Tibial nerve (tissue), 4 donors: ENCODE results near the gene GABRA4. TPM values are rescaled to one million over a fixed set of nuclear protein-coding genes. Genes with fewer than 3 reads are reported as not detected.

Source experiments
- DNase-seq, 2 donors: peaks; one replicate each; pipeline ENCODE4 v3.0.0-alpha.2; 2019; ENCODE audit warnings: low spot score in 2 of 2
- H3K27ac ChIP-seq, 4 donors: fragments of 200-600 bp; sonication (generic) in 3 of 4; one replicate each; pipeline ENCODE4 v1.5.1; 2017 to 2019; ENCODE audit warnings: mild to moderate bottlenecking in 1 of 4
- H3K27me3 ChIP-seq, 2 donors: fragments of 200-600 bp; sonication (generic) in 1 of 2; one replicate each; pipeline versions ENCODE4 v1.5.1 to v1.6.0; 2017 to 2019
- H3K36me3 ChIP-seq, 3 donors: fragments of 200-600 bp; sonication (generic); one replicate each; pipeline ENCODE4 v1.5.1; 2018 to 2019
- H3K4me1 ChIP-seq, 4 donors: fragments of 200-600 bp; sonication (generic) in 3 of 4; one replicate each; pipeline ENCODE4 v1.5.1; 2017 to 2019
- H3K4me3 ChIP-seq, 4 donors: fragments of 200-600 bp; sonication (generic) in 3 of 4; one replicate each; pipeline ENCODE4 v1.5.1; 2017 to 2019; ENCODE audit warnings: mild to moderate bottlenecking in 1 of 4, moderate library complexity in 1 of 4
- H3K9me3 ChIP-seq, 4 donors: fragments of 200-600 bp; sonication (generic) in 3 of 4; one replicate each; pipeline ENCODE4 v1.5.1; 2017 to 2019
- EP300 ChIP-seq, 2 donors: sonication (generic); formaldehyde crosslinking; IDR thresholded peaks; one replicate each; pipeline ENCODE4 v1.6.1; 2017; ENCODE audit warnings: antibody characterized with exemption in 2 of 2, mild to moderate bottlenecking in 1 of 2
- POLR2A ChIP-seq, 2 donors: fragments of 450-650 bp; IDR thresholded peaks; one replicate each; pipeline ENCODE4 v1.6.1; 2017; ENCODE audit warnings: antibody characterized with exemption in 2 of 2, mild to moderate bottlenecking in 2 of 2, moderate library complexity in 2 of 2
- WGBS, 2 donors: methylation state at CpG; one replicate each; pipeline ENCODE4 v1.1.5; 2018; 5-methylcytosine and 5-hydroxymethylcytosine counted together
- total RNA-seq, 4 donors: library from RNA; depleted of rRNA; stranded (reverse); fragments of >200 nt; gene quantifications; one replicate each; pipeline ENCODE4 v1.1.0, GENCODE V29; 2016
- TF ChIP-seq, protein P1 (sequence below), 5 experiments: fragments of 200-600 bp in 3 of 5; fragments of 450-650 bp in 2 of 5; sonication (generic) in 3 of 5; IDR thresholded peaks; one replicate each; pipeline ENCODE4 v1.5.1; 2016 to 2019; ENCODE audit warnings: antibody characterized with exemption in 5 of 5, mild to moderate bottlenecking in 3 of 5, moderate library complexity in 2 of 5

GABRA4 gene
- total RNA-seq, 4 donors from 2014 or later = under 0.01 TPM; not detected in 2

DNA sequence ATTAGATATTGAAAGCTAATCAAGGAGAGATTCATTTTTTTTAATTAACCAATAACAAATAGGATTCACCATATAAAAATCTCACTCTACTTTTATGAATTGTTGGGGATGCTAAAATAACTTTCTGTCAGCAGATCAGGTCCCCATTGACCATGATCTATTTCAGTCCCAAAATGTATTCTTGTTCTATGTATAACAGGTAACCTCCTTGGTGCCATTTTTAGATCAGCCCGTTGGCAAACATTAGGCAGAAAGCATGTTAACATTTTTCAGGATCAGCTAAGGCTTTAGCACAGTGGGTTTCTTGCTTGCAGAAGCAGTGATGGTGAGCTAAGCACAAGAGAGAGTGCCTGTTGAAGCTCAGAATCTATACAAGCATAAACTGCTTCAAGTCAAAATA, 43.6 kb downstream of the GABRA4 start:
- no peaks in the 10 kb centered on the region for H3K27me3 ChIP-seq
- TF ChIP-seq, protein P1, sequence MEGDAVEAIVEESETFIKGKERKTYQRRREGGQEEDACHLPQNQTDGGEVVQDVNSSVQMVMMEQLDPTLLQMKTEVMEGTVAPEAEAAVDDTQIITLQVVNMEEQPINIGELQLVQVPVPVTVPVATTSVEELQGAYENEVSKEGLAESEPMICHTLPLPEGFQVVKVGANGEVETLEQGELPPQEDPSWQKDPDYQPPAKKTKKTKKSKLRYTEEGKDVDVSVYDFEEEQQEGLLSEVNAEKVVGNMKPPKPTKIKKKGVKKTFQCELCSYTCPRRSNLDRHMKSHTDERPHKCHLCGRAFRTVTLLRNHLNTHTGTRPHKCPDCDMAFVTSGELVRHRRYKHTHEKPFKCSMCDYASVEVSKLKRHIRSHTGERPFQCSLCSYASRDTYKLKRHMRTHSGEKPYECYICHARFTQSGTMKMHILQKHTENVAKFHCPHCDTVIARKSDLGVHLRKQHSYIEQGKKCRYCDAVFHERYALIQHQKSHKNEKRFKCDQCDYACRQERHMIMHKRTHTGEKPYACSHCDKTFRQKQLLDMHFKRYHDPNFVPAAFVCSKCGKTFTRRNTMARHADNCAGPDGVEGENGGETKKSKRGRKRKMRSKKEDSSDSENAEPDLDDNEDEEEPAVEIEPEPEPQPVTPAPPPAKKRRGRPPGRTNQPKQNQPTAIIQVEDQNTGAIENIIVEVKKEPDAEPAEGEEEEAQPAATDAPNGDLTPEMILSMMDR (IDR thresholded peaks at IDR 0.05) = no peak
- no peak for TF ChIP-seq EP300 (IDR thresholded peaks at IDR 0.05)
- TF ChIP-seq POLR2A (IDR thresholded peaks at IDR 0.05) = no peak
- no peak overlapping the region for H3K4me3 ChIP-seq
- H3K9me3 ChIP-seq = no peaks in the 10 kb centered on the region
- DNase-seq = no peak
- WGBS, 2 donors = 60 to 72% methylated on average over 1 of the region's 1 CpG
- no peaks in the 10 kb centered on the region for H3K36me3 ChIP-seq
- H3K27ac ChIP-seq = no peak overlapping the region
- H3K4me1 ChIP-seq = no peaks in the 10 kb centered on the region

DNA sequence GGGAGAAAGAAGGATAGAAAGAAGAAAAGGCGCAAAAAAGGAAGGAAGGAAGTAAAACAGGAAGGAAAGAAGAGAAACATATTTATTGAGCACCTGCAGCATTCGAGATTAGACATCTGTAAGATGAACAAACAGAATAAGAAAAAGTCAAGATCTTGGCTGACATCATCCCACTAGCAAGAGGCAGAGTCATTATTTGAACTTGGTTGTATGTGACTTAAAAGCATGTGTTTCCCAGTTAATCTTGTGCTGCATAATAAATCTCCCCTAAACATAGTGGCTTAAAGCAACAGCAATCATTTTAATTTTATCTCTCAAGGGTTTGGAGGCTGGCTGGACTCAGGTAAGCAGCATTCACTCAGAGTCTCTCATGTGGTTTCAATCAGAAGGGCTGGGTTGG, 45.8 kb downstream of the GABRA4 start:
- no peak for TF ChIP-seq POLR2A (IDR thresholded peaks at IDR 0.05)
- TF ChIP-seq, protein P1 (IDR thresholded peaks at IDR 0.05) = no peak
- no peak for TF ChIP-seq EP300 (IDR thresholded peaks at IDR 0.05)
- H3K36me3 ChIP-seq = no peaks in the 10 kb centered on the region
- H3K27me3 ChIP-seq = no peaks in the 10 kb centered on the region
- no peak overlapping the region for H3K27ac ChIP-seq
- 47 to 72% methylated on average over 2 of the region's 2 CpGs for WGBS, 2 donors
- H3K4me1 ChIP-seq = no peaks in the 10 kb centered on the region
- no peak for DNase-seq
- no peaks in the 10 kb centered on the region for H3K9me3 ChIP-seq
- H3K4me3 ChIP-seq = no peak overlapping the region

DNA sequence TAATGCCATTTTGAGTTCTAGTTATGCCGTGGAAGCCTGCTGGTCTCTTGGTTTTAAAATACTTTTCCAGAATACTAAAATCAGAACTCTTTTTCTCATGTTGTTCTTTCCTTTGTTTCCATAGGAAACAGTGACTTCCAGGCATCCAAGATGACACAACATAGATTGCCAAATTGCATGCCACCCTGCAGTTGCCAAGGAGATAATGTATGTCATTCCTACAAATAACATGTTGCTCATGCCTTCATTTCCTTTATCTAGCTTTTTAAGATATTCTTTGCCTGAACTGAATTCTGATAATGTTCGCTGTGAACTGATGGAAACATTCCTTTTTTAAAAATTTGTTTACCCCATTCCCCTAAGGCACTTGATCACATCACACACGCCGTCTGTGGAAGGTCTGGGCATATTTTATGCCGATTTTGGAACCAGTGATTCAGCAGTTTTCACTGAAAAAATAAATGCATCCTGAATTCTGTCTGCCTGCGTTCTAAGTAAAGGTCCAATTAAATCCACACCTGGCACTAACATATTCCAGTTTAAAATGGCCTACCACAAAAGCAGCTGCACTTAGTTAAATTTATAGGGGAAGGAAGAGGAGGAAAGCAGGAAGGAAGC, 46.4 kb downstream of the GABRA4 start:
- TF ChIP-seq, protein P1 (IDR thresholded peaks at IDR 0.05) = no peak
- TF ChIP-seq POLR2A (IDR thresholded peaks at IDR 0.05) (no peak), EP300 (IDR thresholded peaks at IDR 0.05) (no peak)
- no peak overlapping the region for H3K27ac ChIP-seq
- H3K9me3 ChIP-seq = no peaks in the 10 kb centered on the region
- H3K27me3 ChIP-seq = no peaks in the 10 kb centered on the region
- no peak overlapping the region for H3K4me3 ChIP-seq
- no peaks in the 10 kb centered on the region for H3K36me3 ChIP-seq
- DNase-seq = no peak
- no peaks in the 10 kb centered on the region for H3K4me1 ChIP-seq
- 46 to 67% methylated on average over 6 of the region's 6 CpGs for WGBS, 2 donors

DNA sequence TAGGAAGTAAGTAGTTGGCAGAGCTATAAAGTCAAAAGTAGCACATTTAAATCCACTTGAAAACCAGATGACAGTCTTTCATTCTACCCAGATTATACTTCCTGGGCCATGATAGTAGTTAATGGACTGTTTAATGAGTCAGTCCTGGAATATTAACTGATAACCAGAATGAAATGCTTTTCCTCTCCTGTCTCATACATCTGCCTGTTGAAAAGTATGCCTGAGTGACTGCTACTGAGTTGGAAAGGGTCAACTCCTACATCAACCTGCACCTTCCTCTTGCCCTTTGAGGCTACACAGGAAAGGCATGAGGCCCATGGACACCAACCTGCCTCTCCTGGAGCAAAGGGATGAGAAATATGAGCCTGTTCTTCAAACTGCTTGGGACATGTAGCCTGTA, 48.3 kb downstream of the GABRA4 start:
- Histone ChIP-seq H3K9me3 (no peaks in the 10 kb centered on the region), H3K4me1 (no peaks in the 10 kb centered on the region), H3K27me3 (no peaks in the 10 kb centered on the region), H3K27ac (no peak overlapping the region), H3K4me3 (no peak overlapping the region), H3K36me3 (no peaks in the 10 kb centered on the region)
- TF ChIP-seq POLR2A (IDR thresholded peaks at IDR 0.05) (no peak), EP300 (IDR thresholded peaks at IDR 0.05) (no peak)
- TF ChIP-seq, protein P1 (IDR thresholded peaks at IDR 0.05) = no peak
- no peak for DNase-seq

DNA sequence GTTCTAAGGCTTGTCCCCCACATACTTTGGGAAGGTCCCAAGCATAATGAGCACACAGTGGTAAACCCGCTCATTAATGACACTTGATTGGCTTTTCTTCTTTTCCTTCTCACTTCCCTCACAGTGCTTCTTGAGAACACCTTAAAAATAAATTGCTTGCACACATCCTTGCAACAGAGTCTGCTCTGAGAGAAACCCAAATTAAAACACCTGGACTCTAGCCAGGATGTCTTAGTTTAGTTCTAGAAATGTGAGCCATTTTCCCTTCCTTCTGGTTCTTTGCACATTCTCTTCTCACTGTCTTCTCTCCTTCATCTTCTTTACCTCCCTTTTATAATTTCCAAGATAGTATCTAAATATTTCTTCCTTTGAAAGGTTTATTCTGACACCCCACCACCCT, 49.0 kb downstream of the GABRA4 start:
- Histone ChIP-seq H3K27ac (no peak overlapping the region), H3K9me3 (no peaks in the 10 kb centered on the region), H3K36me3 (no peaks in the 10 kb centered on the region), H3K4me3 (no peak overlapping the region), H3K4me1 (no peaks in the 10 kb centered on the region), H3K27me3 (no peaks in the 10 kb centered on the region)
- 77 to 92% methylated on average over 1 of the region's 1 CpG for WGBS, 2 donors
- no peak for TF ChIP-seq EP300 (IDR thresholded peaks at IDR 0.05)
- TF ChIP-seq, protein P1 (IDR thresholded peaks at IDR 0.05) = no peak
- TF ChIP-seq POLR2A (IDR thresholded peaks at IDR 0.05) = no peak
- DNase-seq = no peak
